GM21528 (cell line): Measurements from ENCODE around the gene UQCR10.
"Not testable (repeated sequence)": the region's sequence is repeated elsewhere in the genome, so short reads cannot be mapped to it uniquely, and the experiment has no call there.

Experiments used
- ATAC-seq: cut with Tn5 transposase; IDR thresholded peaks from one replicate; pipeline ENCODE4 v1.9.1; 2021; ENCODE audit warnings: mild to moderate bottlenecking, moderate library complexity; ENCODE audit not compliant: unreplicated experiment, low FRiP score

The UQCR10 gene

DNA sequence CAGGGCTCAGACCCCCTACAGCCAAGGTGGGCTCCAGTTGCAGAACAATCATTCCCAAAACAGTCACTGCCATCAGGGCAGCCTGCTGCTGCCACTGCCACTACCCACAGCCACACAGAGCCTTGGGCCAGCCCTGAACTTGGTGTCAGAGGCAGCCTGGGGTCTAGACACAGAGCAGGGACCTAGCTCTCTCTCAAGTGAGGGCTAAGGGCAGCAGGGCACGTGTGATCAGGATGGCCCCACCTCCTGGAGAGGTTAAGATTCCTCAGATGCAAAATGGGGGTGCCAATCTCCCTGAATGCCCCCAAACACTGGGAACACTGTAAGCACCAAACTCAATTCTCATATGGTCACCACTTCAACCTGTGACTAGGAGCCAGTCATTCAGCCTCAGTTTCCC lies 31.8 kb upstream of the UQCR10 start:
- no peak for ATAC-seq

DNA sequence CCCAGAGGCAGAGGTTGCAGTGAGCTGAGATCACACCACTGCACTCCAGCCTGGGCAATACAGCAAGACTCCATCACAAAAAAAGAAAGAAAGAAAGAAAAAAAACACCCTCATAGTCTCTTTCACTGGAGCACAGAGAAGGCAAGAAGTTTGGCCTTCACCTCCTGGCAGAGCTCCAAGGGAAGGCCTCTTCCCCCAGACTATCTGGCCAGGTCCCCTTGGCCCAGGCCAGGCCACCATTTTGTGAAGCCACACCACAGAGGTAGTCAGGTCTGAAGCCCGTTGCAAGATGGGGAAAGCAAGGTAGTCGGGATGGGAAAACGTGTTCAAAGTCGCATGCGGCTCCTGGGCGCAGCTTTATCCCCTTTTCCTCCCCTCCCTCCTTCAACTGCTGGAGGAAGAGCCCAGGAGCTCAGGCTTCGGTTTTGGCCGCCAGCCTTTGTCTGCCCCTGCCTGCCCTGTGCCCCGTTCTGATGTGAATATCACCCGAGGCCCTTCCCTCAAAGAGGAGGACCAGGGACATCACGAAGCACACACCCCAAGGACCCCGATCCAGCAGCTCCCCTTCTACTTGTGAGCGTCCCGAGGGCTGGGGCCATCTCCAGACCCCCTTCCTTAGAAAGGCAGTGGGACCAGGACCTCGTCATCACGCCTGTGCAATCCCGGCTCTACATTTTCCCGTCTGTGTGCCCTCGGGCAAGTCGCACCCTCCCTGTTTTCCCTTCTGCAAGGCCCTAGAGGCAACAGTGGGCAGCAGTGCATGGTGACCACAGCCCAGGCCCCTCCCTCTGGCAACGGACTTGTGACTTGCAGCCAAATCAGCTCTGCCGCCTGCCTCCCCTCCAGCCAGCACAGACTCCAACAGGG lies 29.7 kb upstream of the UQCR10 start:
- no peak for ATAC-seq

DNA sequence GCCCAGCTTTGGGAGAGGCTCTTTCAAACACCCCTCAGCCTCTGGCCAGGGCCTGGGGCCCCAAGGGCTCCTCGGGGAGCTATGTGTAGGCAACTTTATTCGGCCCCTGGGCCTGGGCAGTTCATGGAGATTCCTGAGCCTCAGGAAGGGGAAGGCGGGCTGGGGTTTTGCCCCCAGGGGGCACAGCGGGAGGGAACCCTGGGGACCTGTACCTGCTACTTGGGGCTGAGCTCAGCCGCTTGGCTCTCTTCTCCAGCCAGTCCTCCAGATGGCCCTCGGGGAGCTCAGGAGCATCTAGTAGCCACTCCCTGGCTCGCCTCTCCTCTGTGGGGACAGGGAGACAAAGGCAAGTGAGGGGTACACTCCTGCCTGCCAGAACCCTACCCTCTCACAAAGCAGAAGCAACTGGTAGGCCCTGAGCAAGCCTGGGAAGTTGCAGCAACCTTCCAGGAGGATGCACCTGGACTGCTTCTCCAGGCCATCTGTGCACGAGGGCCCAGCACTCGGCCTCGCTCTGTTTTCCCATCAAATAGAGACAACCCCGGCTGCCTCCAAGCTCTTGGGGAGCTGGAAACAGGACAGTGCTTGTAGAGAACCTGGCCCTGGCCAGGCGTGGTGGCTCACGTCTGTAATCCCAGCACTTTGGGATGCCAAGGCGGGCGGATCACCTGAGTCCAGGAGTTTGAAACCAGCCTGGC lies 28.9 kb upstream of the UQCR10 start:
- ATAC-seq: no peak

DNA sequence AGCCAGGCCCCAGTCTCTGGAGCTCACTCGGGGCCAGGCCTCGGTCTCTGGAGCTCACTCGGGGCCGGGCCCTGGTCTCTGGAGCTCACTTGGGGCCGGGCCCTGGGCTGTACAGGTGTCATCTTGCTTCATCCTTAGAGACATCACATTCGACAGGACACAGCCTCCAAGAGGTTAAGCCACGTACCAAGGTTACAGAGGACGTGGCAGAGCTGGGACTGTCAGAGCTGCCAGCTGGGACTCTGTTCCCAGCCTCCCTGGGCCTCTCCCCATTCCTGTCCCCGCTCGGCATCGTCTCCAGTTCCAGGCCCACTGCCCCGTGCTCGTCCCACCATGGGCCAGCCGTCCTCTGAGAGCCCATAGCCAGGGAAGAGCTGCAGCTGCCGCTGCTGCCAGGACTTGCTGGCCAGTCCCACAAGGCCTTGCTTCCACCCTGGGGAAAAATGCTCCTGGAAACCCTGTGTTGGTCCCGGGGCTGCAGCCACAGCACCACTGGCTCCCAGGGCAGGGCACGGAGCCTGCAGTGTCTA lies 27.8 kb upstream of the UQCR10 start:
- no peak for ATAC-seq

DNA sequence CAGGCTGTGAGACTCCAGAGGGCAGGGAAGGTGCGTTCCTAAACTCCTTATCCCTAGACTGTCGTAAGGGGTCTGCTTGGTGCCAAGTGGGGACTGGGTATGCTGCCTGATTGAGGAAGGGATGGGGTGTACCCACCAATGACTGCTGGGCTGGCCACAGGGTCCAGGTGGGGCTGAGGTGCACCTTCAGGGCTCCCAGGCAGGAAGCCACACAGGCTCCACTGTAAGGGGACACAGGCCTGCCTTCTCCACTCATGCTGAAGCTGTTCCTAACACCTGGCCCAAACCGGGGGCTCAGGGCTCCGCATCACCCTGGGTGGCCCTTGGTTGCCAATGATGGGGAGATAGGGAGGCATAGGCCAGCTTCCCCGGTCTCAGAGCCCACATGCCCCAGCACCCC lies 27.0 kb upstream of the UQCR10 start:
- no peak for ATAC-seq

DNA sequence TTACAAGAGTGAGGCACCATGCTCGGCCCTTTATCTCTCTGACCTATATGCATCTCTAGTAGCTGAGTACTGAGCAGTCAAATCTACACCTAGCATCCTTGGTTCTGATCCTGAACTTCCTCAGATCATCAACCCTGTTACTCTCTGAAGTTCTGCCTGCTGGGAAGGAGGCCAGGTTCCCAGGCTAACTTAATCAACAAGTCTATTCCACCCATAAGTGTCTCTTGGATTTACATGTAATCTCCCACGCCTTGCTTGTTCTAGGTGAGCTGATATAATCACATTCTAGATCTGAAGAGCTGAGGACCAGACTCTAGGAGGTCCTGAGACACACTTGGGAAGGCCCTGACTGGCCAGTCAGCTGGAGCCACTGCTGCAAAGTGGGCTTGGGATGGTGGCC lies 25.2 kb upstream of the UQCR10 start:
- no peak for ATAC-seq

DNA sequence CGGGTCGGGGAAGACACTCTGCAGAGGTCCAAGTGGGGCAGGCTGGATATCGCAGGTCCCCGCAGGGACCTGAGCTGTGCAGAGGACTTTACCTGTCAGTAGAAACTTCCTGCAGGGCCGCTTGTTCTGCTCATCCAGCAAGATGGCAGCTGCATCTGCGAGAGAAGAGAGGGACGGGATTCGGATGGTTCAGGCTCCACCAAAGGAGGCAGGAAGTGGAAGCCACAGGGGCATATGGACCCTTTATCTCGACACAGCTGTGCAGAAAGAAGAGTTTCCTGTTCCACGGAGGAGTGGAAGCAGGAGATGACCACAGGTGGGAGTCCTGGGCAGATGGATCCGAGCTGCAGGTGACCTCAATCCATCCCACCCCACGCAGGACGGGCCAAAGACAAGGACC lies 24.8 kb upstream of the UQCR10 start:
- no peak for ATAC-seq

DNA sequence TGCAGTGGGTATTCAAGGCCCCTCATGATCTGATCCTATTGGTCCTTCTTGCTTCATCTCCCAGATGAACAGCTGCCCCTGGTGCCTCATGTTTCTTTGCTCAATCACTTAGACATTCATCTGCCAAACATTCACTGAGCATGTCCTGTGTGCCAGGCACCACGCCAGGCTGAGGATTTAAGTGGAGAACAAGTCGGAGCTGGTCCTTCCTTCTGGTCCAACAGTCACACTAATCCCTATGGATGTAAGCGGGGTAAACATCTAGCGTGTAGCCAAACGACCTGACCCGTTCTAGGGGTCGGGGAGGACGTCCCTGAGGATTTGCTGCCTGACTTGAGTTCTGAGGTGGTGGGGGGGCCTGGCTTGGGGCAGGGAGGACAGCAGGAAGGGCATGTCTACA lies 22.3 kb upstream of the UQCR10 start:
- ATAC-seq: no peak

DNA sequence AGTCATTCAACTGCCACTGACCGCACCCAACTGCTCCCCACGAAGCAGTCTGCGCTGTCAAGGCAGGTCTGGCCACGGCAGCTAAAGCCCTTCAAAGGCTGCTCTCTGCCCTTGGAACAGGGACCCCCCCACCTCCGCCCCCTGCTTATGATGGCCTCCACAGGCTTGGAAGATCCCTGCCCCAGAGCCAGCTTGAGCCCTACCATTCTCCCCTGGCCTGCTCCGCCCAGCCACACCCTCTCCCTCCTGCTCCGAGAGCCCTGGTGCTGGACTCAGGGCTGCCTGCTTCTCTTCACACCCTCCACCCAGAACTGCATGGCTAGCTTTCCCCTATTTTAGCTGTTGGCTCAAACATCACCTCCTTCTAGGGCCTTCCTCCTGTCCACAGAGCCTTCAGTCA lies 19.3 kb upstream of the UQCR10 start:
- no peak for ATAC-seq

DNA sequence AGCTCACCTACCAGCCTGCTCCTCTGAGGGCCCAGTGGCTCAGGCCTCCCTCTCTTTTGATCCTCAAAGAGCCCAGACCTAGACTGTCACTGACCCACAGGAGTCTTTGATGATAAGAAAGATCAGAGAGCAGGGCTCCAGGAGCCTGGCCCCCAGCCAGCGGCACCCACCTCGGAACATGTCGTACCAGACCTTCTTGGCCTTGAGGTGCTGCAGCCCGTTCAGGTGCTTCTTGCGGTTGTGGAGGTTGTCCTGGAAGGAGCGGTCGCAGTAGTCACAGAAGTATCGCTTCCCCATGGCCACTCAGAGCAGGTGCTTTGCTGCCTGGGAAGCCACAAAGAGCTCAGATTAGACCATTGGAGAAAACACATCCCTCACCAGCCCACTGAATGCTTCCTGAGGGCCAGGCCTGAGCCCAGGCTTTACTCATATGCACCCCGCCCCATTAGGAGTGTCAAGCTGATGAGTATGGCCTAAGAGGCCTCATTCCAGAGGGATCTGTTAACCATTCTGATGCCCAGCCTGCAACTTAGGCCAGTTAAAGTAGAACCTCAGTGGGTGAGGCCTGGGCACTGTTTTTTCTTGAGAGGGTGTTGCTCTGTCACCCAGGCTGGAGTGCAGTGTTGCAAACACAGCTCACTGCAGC lies 18.8 kb upstream of the UQCR10 start:
- ATAC-seq: no peak

DNA sequence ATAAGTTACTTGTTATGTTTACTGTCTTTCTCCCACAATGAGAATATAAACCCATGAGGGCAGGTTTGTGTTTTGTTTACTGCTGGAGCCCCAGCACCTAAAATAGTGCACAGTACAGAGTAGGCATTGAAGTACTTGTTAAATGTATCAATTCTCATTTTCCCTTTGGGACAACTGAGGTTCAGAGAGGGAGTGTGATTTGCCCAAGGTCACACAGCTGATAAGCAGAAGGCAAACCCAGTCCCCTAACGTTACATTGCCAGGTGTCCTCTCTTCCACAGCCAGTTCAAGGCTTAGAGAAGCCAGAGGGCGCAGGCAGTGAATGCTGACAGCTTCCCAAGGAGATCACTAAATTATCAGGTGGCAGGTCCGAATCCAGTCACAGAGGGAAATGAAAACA lies 17.1 kb upstream of the UQCR10 start:
- ATAC-seq: no peak

DNA sequence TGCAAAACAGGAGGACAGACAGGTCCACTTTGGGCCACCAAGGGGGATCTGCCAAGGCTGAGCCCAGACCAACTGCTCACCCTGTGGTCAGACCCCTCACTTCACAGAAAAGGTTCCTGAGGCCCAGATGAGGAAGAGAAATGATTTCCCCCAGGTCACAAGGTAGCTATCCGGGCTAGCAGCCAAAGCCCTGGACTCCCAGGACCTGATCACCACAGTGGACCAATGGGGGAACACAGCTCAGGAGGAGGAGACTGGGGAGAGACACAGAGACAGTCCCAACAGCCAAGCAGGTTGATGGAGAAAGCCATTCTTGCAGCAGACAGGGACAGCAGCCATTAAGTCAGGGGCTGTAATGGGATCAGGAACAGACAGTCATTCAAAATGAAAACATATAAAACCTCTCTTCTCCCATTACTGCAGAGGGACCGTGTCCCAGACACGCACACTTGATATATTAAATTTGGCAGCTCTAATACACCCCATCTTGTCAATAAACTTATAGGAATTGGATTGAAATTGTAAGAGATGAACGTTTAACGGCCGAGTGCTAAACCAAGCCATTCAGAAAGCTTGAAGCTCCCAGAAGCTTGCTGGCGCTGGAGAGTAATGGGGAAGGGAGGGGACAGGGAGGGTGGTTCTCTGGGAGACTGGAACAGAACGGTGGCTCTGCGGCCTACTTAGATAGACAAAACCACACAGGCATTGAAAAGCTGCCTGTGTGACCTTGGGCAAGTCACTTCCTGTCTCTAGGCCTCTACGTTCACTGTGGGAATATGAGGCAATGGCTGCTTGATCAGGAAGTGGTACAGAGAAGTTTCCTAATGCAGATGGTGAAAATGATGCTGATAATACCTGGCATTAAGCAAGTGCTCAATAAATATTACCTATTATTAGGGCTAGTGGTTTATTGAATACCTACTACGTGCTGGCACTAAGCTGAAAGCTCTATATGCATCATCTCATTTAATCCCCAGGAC lies 16.3 kb upstream of the UQCR10 start:
- no peak for ATAC-seq

DNA sequence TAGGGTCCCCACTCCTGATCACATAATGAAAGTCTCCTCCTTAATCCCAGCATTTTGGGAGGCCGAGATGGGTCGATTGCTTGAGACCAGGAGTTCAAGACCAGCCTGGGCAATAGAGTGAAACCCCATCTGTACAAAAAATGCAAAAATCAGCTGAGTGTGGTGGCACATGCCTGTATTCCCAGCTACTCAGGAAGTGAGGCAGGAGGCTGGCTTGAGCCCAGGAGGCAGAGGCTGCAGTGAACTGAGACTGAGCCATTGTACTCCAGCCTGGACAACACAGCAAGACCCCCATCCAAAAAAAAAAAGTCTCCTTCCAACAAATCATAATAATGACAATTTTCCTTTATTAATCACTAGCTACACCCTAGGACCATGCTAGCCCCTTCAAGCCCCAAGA lies 15.5 kb upstream of the UQCR10 start:
- no peak for ATAC-seq

DNA sequence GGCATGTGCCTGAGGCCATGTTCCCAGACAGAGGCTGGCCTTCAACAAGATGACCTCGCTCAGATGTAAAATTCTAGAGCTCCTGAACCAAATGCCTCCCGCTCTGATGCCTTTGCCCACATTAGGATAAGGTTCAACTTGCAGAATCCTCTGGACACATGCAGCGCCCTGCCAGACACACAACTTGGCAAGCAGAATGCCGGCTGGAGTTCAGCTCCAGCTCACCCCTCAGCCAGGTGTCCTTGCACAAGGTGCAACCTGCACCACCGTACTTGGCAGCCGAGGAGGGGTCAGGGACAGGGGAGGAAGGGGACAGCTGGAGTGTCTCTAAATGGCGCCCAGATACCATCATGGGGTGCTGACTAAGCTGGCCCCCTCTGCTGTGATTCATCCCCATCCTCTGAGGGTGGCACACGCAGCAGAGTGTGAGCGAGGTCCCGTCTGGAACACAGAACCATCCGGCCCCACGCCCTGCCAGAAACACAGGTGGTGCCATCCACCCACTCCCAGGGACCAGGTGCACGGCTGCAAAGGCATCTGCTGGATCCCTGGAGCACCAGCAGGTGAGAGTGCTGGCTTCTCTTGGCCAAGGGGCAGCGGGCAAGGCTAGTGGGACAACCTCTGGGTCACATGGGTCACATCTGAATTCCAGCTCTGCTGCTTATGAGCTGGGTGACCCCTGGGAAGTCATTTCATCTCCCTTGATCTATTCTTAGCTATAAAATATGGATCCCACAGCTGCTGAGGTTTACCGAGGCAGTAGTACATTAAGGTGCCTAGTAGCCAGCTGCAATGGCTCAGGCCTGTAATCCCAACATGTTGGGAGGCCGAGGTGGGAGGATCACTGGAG lies 13.1 kb upstream of the UQCR10 start:
- no peak for ATAC-seq

DNA sequence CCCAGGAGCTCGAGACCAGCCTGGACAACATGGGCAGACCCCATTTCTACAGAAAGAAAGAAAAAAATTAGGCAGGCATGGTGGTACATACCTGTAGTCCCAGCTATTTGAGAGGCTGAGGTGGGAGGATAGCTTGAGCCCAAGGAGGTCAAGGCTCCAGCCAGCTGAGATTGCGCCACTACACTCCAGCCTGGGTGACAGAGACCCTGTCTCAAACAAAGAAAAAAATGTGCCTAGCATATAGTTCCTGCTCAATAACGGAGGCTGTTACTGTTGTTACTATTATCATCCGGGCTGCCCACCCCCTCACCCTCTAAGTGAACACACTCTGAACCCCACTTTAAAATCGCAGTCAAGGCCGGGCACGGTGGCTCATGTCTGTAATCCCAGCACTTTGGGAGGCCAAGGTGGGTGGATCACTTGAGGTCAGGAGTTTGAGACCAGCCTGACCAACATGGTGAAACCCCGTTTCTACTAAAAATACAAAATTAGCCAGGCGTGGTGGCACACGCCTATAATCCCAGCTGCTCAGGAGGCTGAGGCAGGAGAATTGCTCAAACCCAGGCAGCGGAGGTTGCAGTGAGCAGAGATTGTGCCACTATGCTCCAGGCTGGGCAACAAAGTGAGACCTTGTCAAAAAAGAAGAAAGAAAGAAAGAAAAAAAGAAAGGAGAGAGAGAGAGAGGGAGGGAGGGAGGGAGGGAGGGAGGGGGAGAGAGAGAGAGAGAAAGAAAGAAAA lies 12.3 kb upstream of the UQCR10 start:
- ATAC-seq: not testable (repeated sequence)

DNA sequence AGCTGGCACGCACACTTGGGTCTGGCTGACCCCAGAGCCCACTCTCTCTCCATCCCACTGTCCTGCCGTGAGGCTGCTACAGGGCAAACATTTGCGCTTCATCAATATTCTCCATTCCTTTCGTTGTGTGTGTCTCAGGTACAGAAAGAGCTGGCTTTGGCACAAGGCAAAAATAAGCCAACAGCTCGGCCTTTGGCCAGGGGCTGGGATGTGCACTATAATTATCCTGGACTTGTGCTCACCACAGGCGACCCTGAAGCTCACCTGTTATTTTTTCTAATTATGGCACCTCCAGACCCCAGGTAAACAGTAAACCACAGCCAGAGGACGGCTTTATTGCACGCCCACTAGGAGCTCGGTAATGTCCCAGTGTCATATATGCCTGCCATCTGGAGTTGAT lies 11.3 kb upstream of the UQCR10 start:
- no peak for ATAC-seq

DNA sequence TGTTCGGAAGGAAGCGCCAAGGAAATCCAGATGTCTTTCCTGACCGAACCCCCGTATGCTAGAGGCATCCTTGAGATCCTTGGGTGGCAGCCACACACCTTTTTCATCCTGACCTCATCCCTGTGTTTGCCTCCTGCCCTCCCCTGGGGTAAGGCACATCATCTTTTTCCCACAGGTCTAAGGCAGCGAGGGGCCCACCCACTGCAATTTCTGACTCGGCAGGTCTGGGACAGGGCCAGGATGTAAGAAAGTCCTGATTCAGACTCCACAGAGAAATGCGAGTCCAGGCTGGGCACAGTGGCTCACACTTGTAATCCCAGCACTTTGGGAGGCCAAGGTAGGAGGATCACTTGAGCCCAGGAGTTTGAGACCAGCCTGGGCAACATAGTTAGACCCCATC lies 10.8 kb upstream of the UQCR10 start:
- no peak for ATAC-seq

DNA sequence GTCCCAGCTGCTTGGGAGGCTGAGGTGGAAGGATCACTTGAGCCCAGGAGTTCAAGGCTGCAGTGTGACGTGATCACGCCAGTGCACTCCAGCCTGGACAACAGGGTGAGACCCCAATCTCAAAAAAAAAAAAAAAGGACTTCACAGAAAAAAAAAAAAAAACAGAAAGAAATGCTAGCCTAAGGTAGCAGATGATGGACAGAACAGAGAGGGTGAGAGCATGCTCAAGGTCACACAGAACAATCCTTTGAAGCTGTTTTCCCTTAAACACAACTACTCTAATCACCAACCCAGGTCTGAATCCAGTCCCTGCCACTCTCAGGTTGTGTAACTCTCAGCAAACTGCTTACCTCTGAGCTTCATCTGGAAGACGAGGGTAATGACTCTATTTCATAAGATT lies 10.1 kb upstream of the UQCR10 start:
- no peak for ATAC-seq
